ENCODE data around the gene CACNA1A.
A peak's percentile ranks its signal among the peaks of the same experiment; 100 is the strongest.
"Not testable (repeated sequence)": the region's sequence is repeated elsewhere in the genome, so short reads cannot be mapped to it uniquely, and the experiment has no call there.

CACNA1A gene

GRCh38 chr19:13190781-13191540 is 315.3 kb downstream of the CACNA1A start:
- H3K9me3 Mint-ChIP-seq, result no peaks in the 10 kb centered on the region
- H3K27me3 Mint-ChIP-seq, result no peaks in the 10 kb centered on the region
- H3K4me1 Mint-ChIP-seq, result peaks cover 23% of the 10 kb centered on the region
- H3K27ac Mint-ChIP-seq, result no peak overlapping the region
- H3K4me3 Mint-ChIP-seq, result no peak overlapping the region
- no peaks in the 10 kb centered on the region for H3K36me3 Mint-ChIP-seq
- no peak for ATAC-seq

- H3K9me3 Mint-ChIP-seq, result no peaks in the 10 kb centered on the region
- no peaks in the 10 kb centered on the region for H3K36me3 Mint-ChIP-seq
- H3K4me1 Mint-ChIP-seq, result peaks cover 21% of the 10 kb centered on the region
- no peak for ATAC-seq
- peak overlapping the region; percentile 82 for H3K27ac Mint-ChIP-seq
- no peaks in the 10 kb centered on the region for H3K27me3 Mint-ChIP-seq
- H3K4me3 Mint-ChIP-seq, result no peak overlapping the region
These were observed 316.7 kb downstream of the CACNA1A start for GRCh38 chr19:13189600-13189999.

GRCh38 chr19:13187419-13187818 is 318.9 kb downstream of the CACNA1A start:
- no peaks in the 10 kb centered on the region for H3K36me3 Mint-ChIP-seq
- H3K9me3 Mint-ChIP-seq, result no peaks in the 10 kb centered on the region
- ATAC-seq, result no peak
- H3K4me1 Mint-ChIP-seq, result peaks cover 14% of the 10 kb centered on the region
- no peaks in the 10 kb centered on the region for H3K27me3 Mint-ChIP-seq
- H3K27ac Mint-ChIP-seq, result peak overlapping the region; percentile 82
- H3K4me3 Mint-ChIP-seq, result no peak overlapping the region

DNA sequence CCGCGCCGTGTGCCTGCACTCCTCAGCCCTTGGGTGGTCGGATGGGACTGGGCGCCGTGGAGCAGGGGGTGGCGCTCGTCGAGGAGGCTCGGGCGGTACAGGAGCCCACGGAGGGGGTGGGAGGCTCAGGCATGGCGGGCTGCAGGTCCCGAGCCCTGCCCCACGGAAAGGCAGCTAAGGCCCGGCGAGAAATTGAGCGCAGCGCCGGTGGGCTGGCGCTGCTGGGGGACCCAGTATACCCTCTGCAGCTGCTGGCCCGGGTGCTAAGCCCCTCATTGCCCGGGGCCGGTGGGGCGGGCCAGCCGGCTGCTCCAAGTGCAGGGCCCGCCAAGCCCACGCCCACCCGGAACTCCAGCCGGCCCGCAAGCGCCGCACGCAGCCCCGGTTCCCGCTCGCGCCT is 319.6 kb downstream of the CACNA1A start:
- Mint-ChIP-seq H3K4me1 (peaks cover 21% of the 10 kb centered on the region), H3K27ac (peak overlapping the region; percentile 82)
- H3K27me3 Mint-ChIP-seq, H3K36me3 Mint-ChIP-seq, H3K9me3 Mint-ChIP-seq, H3K4me3 Mint-ChIP-seq, ATAC-seq: not testable (repeated sequence)

DNA sequence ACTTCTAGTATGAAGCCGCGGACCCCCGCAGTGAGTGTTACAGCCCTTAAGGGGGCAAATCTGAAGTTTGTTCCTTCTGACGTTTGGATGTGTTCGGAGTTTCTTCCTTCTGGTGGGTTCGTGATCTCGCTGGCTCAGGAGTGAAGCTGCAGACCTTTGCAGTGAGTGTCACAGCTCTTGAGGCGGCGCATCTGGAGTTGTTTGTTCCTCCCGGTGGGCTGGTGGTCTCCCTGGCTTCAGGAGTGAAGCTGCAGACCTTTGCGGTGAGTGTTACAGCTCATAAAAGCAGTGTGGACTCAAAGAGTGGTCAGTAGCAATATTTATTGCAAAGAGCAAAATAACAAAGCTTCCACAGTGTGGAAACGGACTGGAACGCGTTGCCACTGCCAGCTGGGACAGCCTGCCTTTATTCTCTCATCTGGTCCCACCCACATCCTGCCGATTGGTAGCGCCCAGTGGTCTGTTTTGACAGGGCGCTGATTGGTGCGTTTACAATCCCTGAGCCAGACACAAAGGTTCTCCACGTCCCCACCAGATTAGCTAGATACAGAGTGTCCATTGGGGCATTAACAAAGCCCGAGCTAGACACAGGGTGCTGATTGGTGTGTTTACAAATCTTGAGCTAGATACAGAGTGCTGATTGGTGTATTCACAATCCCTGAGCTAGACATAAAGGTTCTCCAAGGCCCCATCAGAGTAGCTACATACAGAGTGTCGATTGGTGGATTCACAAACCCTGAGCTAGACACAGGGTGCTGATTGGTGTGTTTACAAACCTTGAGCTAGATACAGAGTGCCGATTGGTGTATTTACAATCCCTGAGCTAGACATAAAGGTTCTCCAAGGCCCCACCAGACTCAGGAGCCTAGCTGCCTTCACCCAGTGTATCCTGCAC is 320.3 kb downstream of the CACNA1A start:
- peak overlapping the region; percentile 82 for H3K27ac Mint-ChIP-seq

DNA sequence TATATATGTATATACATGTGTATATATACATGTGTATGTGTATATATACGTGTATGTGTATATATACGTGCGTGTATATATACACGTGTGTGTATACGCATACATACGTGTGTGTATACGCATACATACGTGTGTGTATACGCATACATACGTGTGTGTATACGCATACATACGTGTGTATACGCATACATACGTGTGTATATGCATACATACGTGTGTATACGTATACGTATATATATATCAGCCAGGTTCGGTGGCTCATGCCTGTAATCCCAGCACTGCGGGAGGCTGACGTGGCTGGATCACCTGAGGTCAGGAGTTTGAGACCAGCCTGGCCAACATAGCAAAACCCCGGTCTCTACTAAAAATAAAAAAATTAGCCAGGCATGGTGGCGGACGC is 321.4 kb downstream of the CACNA1A start:
- not testable (repeated sequence) for H3K36me3 Mint-ChIP-seq, ATAC-seq, H3K27ac Mint-ChIP-seq, H3K4me3 Mint-ChIP-seq, H3K9me3 Mint-ChIP-seq, H3K27me3 Mint-ChIP-seq
- H3K4me1 Mint-ChIP-seq, result peaks cover 37% of the 10 kb centered on the region

More for the DNA sequence above, 320.3 kb downstream of the CACNA1A start:
- ATAC-seq, H3K27me3 Mint-ChIP-seq, H3K36me3 Mint-ChIP-seq, H3K9me3 Mint-ChIP-seq, H3K4me3 Mint-ChIP-seq: not testable (repeated sequence)
- peaks cover 26% of the 10 kb centered on the region for H3K4me1 Mint-ChIP-seq

- Mint-ChIP-seq H3K4me1 (peaks cover 29% of the 10 kb centered on the region), H3K36me3 (no peaks in the 10 kb centered on the region), H3K27me3 (no peaks in the 10 kb centered on the region), H3K27ac (peak overlapping the region; percentile 79), H3K9me3 (no peaks in the 10 kb centered on the region), H3K4me3 (peak overlapping the region; percentile 39)
- ATAC-seq, result peak; percentile 55
These were observed 324.4 kb downstream of the CACNA1A start for GRCh38 chr19:13181747-13182388.

GRCh38 chr19:13178291-13178690 is 328.0 kb downstream of the CACNA1A start:
- H3K27me3 Mint-ChIP-seq, H3K4me3 Mint-ChIP-seq, H3K36me3 Mint-ChIP-seq, ATAC-seq, H3K9me3 Mint-ChIP-seq, H3K27ac Mint-ChIP-seq: not testable (repeated sequence)
- peaks cover 26% of the 10 kb centered on the region for H3K4me1 Mint-ChIP-seq

- not testable (repeated sequence) for ATAC-seq, H3K27ac Mint-ChIP-seq, H3K27me3 Mint-ChIP-seq, H3K9me3 Mint-ChIP-seq, H3K4me3 Mint-ChIP-seq, H3K36me3 Mint-ChIP-seq
- H3K4me1 Mint-ChIP-seq, result peaks cover 33% of the 10 kb centered on the region
These were observed 328.7 kb downstream of the CACNA1A start for GRCh38 chr19:13177584-13177983.

- H3K36me3 Mint-ChIP-seq, result no peaks in the 10 kb centered on the region
- no peak overlapping the region for H3K4me3 Mint-ChIP-seq
- no peaks in the 10 kb centered on the region for H3K27me3 Mint-ChIP-seq
- ATAC-seq, result no peak
- H3K9me3 Mint-ChIP-seq, result no peaks in the 10 kb centered on the region
- no peak overlapping the region for H3K27ac Mint-ChIP-seq
- H3K4me1 Mint-ChIP-seq, result peaks cover 37% of the 10 kb centered on the region
These were observed 329.9 kb downstream of the CACNA1A start for GRCh38 chr19:13176345-13176744.

DNA sequence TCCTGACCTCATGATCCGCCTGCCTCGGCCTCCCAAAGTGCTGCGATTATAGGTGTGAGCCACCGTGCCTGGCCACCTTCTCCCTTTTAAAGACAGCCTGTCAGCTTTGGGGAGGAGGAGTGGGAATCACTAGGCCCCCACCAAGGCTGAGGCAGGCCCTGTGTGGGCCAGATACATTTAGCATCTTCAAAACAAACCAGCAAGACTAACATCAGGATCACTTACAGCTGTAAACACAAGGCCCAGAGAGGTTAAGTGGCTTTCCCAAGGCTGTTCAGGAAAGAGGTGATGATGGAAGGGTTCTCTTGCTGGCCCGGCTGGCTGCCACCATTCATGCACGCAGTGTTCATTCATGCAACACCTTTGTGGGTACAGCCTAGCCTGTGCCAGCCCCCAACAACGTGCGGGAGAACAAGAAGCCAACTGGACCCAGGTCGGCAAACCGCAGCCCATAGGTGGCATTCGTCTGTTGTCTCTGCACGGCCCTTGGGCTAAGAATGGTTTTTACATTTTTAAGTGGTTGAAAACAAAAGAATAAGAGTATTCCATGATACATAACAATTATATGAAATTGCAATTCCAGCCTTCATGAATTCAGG is 333.0 kb downstream of the CACNA1A start:
- H3K36me3 Mint-ChIP-seq, result no peaks in the 10 kb centered on the region
- H3K9me3 Mint-ChIP-seq, result no peaks in the 10 kb centered on the region
- peak overlapping the region; percentile 96 for H3K27ac Mint-ChIP-seq
- H3K4me1 Mint-ChIP-seq, result peaks cover 51% of the 10 kb centered on the region
- no peaks in the 10 kb centered on the region for H3K27me3 Mint-ChIP-seq
- ATAC-seq, result no peak
- H3K4me3 Mint-ChIP-seq, result peak overlapping the region; percentile 21

- peaks cover 58% of the 10 kb centered on the region for H3K4me1 Mint-ChIP-seq
- ATAC-seq, result no peak
- no peaks in the 10 kb centered on the region for H3K9me3 Mint-ChIP-seq
- H3K36me3 Mint-ChIP-seq, result no peaks in the 10 kb centered on the region
- peak overlapping the region; percentile 96 for H3K27ac Mint-ChIP-seq
- peak overlapping the region; percentile 21 for H3K4me3 Mint-ChIP-seq
- H3K27me3 Mint-ChIP-seq, result no peaks in the 10 kb centered on the region
These were observed 333.7 kb downstream of the CACNA1A start for GRCh38 chr19:13172346-13173138.

DNA sequence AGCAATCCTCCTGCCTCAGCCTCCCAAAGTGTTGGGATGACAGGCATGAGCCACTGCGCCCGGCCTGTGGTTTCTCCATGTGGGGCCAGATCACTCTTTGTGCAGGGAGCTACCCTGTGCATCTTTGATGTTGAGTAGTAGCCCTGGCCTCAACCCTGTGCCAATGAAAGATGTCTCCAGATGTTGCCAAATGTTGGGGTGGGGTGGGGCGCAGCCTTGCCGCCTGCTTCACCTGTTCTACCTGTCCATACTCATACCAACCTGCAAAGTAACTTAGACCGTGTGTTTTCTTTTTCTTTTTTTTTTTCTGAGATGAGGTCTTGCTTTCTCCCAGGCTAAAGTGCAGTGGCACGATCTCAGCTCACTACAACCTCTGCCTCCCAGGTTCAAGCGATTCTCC is 335.1 kb downstream of the CACNA1A start:
- ATAC-seq, result no peak
- Mint-ChIP-seq H3K4me1 (peaks cover 71% of the 10 kb centered on the region), H3K36me3 (no peaks in the 10 kb centered on the region), H3K4me3 (no peak overlapping the region), H3K27ac (peak overlapping the region; percentile 96), H3K9me3 (no peaks in the 10 kb centered on the region), H3K27me3 (no peaks in the 10 kb centered on the region)

- Mint-ChIP-seq H3K27ac (peak overlapping the region; percentile 96), H3K4me1 (peaks cover 84% of the 10 kb centered on the region), H3K9me3 (no peaks in the 10 kb centered on the region), H3K27me3 (no peaks in the 10 kb centered on the region), H3K36me3 (no peaks in the 10 kb centered on the region), H3K4me3 (no peak overlapping the region)
- no peak for ATAC-seq
These were observed 336.5 kb downstream of the CACNA1A start for GRCh38 chr19:13169769-13170168.

Measured in stimulated activated memory B cell treated with anti-CD40 and anti-IgM and Interleukin-4, amounts not matched to agents 10 μg/mL and 1 μg/mL and 100 μg/mL, for 72 hours (primary cell).